Measurements from ENCODE around the gene NTRK3. TPM values are rescaled to one million over a fixed set of nuclear protein-coding genes. Genes with fewer than 3 reads are reported as not detected.

Gene NTRK3
- total RNA-seq, 4 donors from 2014 or later: 0.09 to 2.7 (median 0.62) TPM

GRCh38 chr15:88241060-88241459, 15.5 kb downstream of the NTRK3 start:
- Histone ChIP-seq H3K4me3 (no peak overlapping the region), H3K27me3 (peaks cover 0 to 3% (median 0%) of the 10 kb centered on the region in 4 donors), H3K36me3 (no peaks in the 10 kb centered on the region), H3K4me1 (peaks cover 0 to 2% (median 0%) of the 10 kb centered on the region in 3 donors), H3K27ac (no peak overlapping the region), H3K9me3 (no peaks in the 10 kb centered on the region)
- WGBS, 2 donors: 37 to 52% methylated on average over 2 to 5 of the region's 5 CpGs
- intact Hi-C loops (cut with DNase I): no loop called here
- no peak for DNase-seq
- TF ChIP-seq, protein P1, sequence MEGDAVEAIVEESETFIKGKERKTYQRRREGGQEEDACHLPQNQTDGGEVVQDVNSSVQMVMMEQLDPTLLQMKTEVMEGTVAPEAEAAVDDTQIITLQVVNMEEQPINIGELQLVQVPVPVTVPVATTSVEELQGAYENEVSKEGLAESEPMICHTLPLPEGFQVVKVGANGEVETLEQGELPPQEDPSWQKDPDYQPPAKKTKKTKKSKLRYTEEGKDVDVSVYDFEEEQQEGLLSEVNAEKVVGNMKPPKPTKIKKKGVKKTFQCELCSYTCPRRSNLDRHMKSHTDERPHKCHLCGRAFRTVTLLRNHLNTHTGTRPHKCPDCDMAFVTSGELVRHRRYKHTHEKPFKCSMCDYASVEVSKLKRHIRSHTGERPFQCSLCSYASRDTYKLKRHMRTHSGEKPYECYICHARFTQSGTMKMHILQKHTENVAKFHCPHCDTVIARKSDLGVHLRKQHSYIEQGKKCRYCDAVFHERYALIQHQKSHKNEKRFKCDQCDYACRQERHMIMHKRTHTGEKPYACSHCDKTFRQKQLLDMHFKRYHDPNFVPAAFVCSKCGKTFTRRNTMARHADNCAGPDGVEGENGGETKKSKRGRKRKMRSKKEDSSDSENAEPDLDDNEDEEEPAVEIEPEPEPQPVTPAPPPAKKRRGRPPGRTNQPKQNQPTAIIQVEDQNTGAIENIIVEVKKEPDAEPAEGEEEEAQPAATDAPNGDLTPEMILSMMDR (IDR thresholded peaks at IDR 0.05): no peak
- no peak for TF ChIP-seq POLR2A (IDR thresholded peaks at IDR 0.05)

- H3K27me3 ChIP-seq: no peaks in the 10 kb centered on the region
- no peak for TF ChIP-seq POLR2A (IDR thresholded peaks at IDR 0.05)
- TF ChIP-seq, protein P1 (IDR thresholded peaks at IDR 0.05): no peak
- H3K4me3 ChIP-seq: no peak overlapping the region
- no peaks in the 10 kb centered on the region for H3K36me3 ChIP-seq
- 80 to 84% methylated on average over 4 to 9 of the region's 9 CpGs for WGBS, 2 donors
- H3K27ac ChIP-seq: peak overlapping the region in 1 of 4 donors; percentile 59
- intact Hi-C loops (cut with DNase I): no loop called here
- DNase-seq: no peak
- H3K4me1 ChIP-seq: no peaks in the 10 kb centered on the region
- H3K9me3 ChIP-seq: no peaks in the 10 kb centered on the region
Measured at GRCh38 chr15:88239594-88239993, 16.9 kb downstream of the NTRK3 start.

DNA sequence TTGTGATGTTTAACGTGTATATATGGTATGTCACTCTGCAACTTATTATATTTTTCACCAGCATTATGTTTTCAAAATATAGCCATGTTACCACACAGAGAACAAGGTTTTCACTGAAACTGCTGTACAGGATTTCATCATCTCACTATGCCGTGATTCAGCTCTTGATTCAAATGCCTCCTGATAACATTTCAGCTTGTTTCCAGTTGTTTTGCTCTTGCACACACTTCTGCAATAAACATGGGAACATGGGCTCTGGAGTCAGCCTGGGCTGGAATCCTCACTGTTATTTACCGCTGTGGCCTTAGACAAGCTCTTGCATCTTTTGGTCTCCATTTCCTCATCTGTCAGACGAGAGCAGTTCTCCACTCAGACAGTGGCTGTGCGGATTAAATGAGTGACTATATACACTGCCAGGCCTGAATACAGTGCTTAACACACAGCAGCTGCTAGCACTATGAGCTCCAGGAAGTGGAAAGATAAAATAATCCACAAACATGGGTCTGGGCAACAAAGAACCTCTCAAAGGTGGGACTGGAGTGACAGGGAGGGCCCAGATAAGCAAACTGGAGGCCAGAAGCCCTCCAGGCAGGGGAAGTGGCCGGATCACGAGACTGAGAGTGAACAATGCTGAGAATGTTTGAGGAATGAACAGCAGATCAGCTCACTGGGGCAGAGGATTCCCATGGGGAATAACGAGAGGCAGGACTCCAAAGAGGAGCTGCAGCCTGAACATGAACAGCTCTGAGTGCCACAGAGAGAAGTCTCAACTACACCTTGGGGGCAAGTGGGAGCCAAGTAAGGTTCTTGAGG, 17.7 kb downstream of the NTRK3 start:
- intact Hi-C loops (cut with DNase I): no loop called here
- H3K4me1 ChIP-seq: no peaks in the 10 kb centered on the region
- WGBS, 2 donors: 52 to 61% methylated on average over 8 of the region's 8 CpGs
- TF ChIP-seq, protein P1 (IDR thresholded peaks at IDR 0.05): no peak
- TF ChIP-seq POLR2A (IDR thresholded peaks at IDR 0.05): no peak
- no peaks in the 10 kb centered on the region for H3K9me3 ChIP-seq
- H3K36me3 ChIP-seq: no peaks in the 10 kb centered on the region
- DNase-seq: no peak
- no peak overlapping the region for H3K4me3 ChIP-seq
- no peaks in the 10 kb centered on the region for H3K27me3 ChIP-seq
- peak overlapping the region in 2 of 4 donors; percentile 35 to 59 for H3K27ac ChIP-seq

GRCh38 chr15:88234711-88235110, 21.8 kb downstream of the NTRK3 start:
- WGBS, 2 donors: 50 to 68% methylated on average over 5 to 6 of the region's 8 CpGs
- Histone ChIP-seq H3K27ac (no peak overlapping the region), H3K9me3 (no peaks in the 10 kb centered on the region), H3K36me3 (no peaks in the 10 kb centered on the region), H3K27me3 (peaks cover 0 to under 1% (median 0%) of the 10 kb centered on the region in 4 donors), H3K4me1 (peaks cover 0 to 4% (median 0%) of the 10 kb centered on the region in 3 donors), H3K4me3 (no peak overlapping the region)
- TF ChIP-seq POLR2A (IDR thresholded peaks at IDR 0.05): no peak
- TF ChIP-seq, protein P1 (IDR thresholded peaks at IDR 0.05): no peak
- intact Hi-C loops (cut with DNase I): no loop called here
- no peak for DNase-seq

DNA sequence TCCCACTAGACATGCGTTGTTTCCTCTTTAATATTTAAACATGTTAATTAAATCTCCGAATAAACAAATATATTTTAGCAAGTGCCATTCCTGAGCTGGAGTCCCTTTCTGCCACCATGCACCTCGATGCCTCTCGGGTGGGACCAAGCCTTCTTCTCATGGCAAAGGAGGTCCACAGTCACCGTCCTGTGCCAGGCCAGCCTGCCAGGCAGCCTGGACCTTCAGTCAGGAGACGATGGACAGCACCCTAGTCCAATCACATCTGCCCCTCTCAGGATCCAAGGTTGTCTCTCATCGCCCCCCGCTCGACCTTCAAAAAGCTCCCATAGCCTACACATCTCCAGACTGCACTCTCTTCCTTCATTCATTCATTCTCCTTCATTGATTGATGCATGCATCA, 22.6 kb downstream of the NTRK3 start:
- Histone ChIP-seq H3K4me3 (no peak overlapping the region), H3K27ac (no peak overlapping the region), H3K4me1 (peaks cover 0 to 4% (median 0%) of the 10 kb centered on the region in 3 donors), H3K36me3 (no peaks in the 10 kb centered on the region), H3K27me3 (peaks cover 0 to 4% (median 0%) of the 10 kb centered on the region in 4 donors), H3K9me3 (no peaks in the 10 kb centered on the region)
- intact Hi-C loops (cut with DNase I): no loop called here
- no peak for DNase-seq
- 84 to 85% methylated on average over 8 to 9 of the region's 9 CpGs for WGBS, 2 donors
- TF ChIP-seq, protein P1 (IDR thresholded peaks at IDR 0.05): no peak
- TF ChIP-seq POLR2A (IDR thresholded peaks at IDR 0.05): no peak
